ENCODE results near the gene PTPN18.

Gene PTPN18

DNA sequence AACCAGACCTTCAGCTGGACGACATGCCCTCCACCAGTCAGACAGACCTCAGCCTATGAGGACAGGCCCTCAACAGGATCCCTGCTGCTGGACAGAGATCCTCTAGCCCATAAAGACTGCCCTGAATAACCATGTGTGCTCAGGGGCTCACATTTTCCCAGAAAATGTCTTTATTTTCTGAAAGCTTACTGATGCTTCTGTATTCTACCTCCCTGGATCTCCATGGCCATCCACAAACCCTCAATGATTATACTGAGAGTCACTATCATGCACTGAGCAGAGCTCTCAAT lies 1.8 kb upstream of the PTPN18 start:
- TF ChIP-seq EZH2 (IDR thresholded peaks at IDR 0.05; ENCODE audit: borderline replicate concordance, low read depth, low read length, severe bottlenecking), result no peak
- TF ChIP-seq, protein P1, sequence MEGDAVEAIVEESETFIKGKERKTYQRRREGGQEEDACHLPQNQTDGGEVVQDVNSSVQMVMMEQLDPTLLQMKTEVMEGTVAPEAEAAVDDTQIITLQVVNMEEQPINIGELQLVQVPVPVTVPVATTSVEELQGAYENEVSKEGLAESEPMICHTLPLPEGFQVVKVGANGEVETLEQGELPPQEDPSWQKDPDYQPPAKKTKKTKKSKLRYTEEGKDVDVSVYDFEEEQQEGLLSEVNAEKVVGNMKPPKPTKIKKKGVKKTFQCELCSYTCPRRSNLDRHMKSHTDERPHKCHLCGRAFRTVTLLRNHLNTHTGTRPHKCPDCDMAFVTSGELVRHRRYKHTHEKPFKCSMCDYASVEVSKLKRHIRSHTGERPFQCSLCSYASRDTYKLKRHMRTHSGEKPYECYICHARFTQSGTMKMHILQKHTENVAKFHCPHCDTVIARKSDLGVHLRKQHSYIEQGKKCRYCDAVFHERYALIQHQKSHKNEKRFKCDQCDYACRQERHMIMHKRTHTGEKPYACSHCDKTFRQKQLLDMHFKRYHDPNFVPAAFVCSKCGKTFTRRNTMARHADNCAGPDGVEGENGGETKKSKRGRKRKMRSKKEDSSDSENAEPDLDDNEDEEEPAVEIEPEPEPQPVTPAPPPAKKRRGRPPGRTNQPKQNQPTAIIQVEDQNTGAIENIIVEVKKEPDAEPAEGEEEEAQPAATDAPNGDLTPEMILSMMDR (IDR thresholded peaks at IDR 0.05; ENCODE audit: borderline replicate concordance, extremely low read depth, low read length, poor library complexity, severe bottlenecking), result no peak

DNA sequence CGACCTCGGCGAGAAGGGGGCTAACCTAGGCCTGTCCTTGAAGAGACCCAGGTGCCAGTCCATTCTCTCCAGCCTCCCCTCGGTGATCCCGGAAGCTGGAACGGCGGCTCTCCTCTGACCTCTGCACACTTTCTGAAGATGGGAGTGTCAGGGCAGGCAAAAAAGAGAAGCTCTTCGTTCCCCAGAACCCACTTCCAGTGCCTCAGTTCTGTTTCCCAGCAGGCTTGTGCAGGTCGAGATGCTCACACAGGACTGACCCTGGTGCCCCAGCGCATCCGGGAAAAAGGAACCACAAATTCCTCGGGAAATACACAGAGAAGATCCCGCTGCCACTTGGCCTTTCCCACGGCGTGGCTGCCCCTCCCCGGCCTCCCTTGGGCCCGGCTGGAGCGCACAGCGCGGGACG lies 681 bp upstream of the PTPN18 start:
- Histone ChIP-seq H3K9ac (ENCODE audit: low read depth, low read length) (no peak overlapping the region), H3K9me3 (ENCODE audit: insufficient read depth, low read length, severe bottlenecking) (no peaks in the 10 kb centered on the region), H3K27me3 (ENCODE audit: insufficient read depth, low read length, poor library complexity) (peaks cover under 1% of the 10 kb centered on the region), H3K4me3 (ENCODE audit: low read depth in 1 of 2, low read length in 2 of 2) (no peak overlapping the region), H3K79me2 (ENCODE audit: insufficient read depth, low read length) (no peaks in the 10 kb centered on the region), H4K20me1 (ENCODE audit: insufficient read depth, low read length) (no peaks in the 10 kb centered on the region), H3K4me1 (ENCODE audit: insufficient read depth, low read length) (no peaks in the 10 kb centered on the region), H3K27ac (ENCODE audit: low read length) (no peak overlapping the region), H3K4me2 (ENCODE audit: insufficient read depth, low read length) (no peak overlapping the region), H2AFZ (ENCODE audit: low read depth, low read length) (no peak overlapping the region), H3K36me3 (ENCODE audit: insufficient read depth, low read length) (no peaks in the 10 kb centered on the region)
- TF ChIP-seq, protein P1 (IDR thresholded peaks at IDR 0.05; ENCODE audit: borderline replicate concordance, extremely low read depth, low read length, poor library complexity, severe bottlenecking), result no peak
- no peak for TF ChIP-seq EZH2 (IDR thresholded peaks at IDR 0.05; ENCODE audit: borderline replicate concordance, low read depth, low read length, severe bottlenecking)
- no peak for ATAC-seq (ENCODE audit: insufficient read depth, low read depth)
- DNase-seq, result no peak

More for the DNA sequence above, 1.8 kb upstream of the PTPN18 start:
- Histone ChIP-seq H3K27ac (ENCODE audit: low read length) (no peak overlapping the region), H4K20me1 (ENCODE audit: insufficient read depth, low read length) (no peaks in the 10 kb centered on the region), H2AFZ (ENCODE audit: low read depth, low read length) (no peak overlapping the region), H3K4me3 (ENCODE audit: low read depth in 1 of 2, low read length in 2 of 2) (no peak overlapping the region), H3K9ac (ENCODE audit: low read depth, low read length) (no peak overlapping the region), H3K4me2 (ENCODE audit: insufficient read depth, low read length) (no peak overlapping the region), H3K9me3 (ENCODE audit: insufficient read depth, low read length, severe bottlenecking) (no peaks in the 10 kb centered on the region), H3K36me3 (ENCODE audit: insufficient read depth, low read length) (no peaks in the 10 kb centered on the region), H3K4me1 (ENCODE audit: insufficient read depth, low read length) (no peaks in the 10 kb centered on the region), H3K27me3 (ENCODE audit: insufficient read depth, low read length, poor library complexity) (no peaks in the 10 kb centered on the region), H3K79me2 (ENCODE audit: insufficient read depth, low read length) (no peaks in the 10 kb centered on the region)
- DNase-seq, result no peak
- ATAC-seq (ENCODE audit: insufficient read depth, low read depth), result no peak

DNA sequence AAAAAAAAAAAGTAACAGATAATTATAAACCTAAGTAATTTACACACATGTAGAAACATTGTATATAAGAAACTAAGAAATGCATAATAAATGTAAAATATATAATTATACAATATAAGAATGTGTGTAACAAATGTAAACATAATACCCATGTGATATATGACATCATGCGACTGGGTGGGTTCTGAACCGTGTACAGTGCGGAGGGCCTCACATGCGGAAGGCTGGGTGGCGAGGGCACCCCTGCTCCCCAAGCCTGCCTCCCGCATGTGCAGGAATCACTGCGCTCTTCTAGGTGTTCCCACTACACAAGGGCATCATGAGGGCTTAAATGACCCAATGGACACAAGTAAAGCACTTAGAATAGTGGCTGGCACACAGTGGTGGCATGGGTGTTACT lies 2.0 kb downstream of the PTPN18 start:
- no peaks in the 10 kb centered on the region for H3K4me1 ChIP-seq (ENCODE audit: insufficient read depth, low read length)
- H3K4me2 ChIP-seq (ENCODE audit: insufficient read depth, low read length), result no peak overlapping the region
- H3K4me3 ChIP-seq (ENCODE audit: low read depth in 1 of 2, low read length in 2 of 2), result no peak overlapping the region
- no peak for DNase-seq
- peaks cover 2% of the 10 kb centered on the region for H3K27me3 ChIP-seq (ENCODE audit: insufficient read depth, low read length, poor library complexity)
- H3K9me3 ChIP-seq (ENCODE audit: insufficient read depth, low read length, severe bottlenecking), result no peaks in the 10 kb centered on the region
- no peak for ATAC-seq (ENCODE audit: insufficient read depth, low read depth)
- no peaks in the 10 kb centered on the region for H4K20me1 ChIP-seq (ENCODE audit: insufficient read depth, low read length)
- no peak for TF ChIP-seq EZH2 (IDR thresholded peaks at IDR 0.05; ENCODE audit: borderline replicate concordance, low read depth, low read length, severe bottlenecking)
- TF ChIP-seq, protein P1 (IDR thresholded peaks at IDR 0.05; ENCODE audit: borderline replicate concordance, extremely low read depth, low read length, poor library complexity, severe bottlenecking), result no peak
- H2AFZ ChIP-seq (ENCODE audit: low read depth, low read length), result no peak overlapping the region
- no peaks in the 10 kb centered on the region for H3K36me3 ChIP-seq (ENCODE audit: insufficient read depth, low read length)
- H3K27ac ChIP-seq (ENCODE audit: low read length), result no peak overlapping the region
- no peaks in the 10 kb centered on the region for H3K79me2 ChIP-seq (ENCODE audit: insufficient read depth, low read length)
- H3K9ac ChIP-seq (ENCODE audit: low read depth, low read length), result no peak overlapping the region

Data from DND-41 (cell line).